Liver (tissue), 2 donors: Measurements from ENCODE around the gene ANK3.

Source experiments
- CTCF ChIP-seq: fragments of 150-350 bp; IDR thresholded peaks from 2 replicates; pipeline ENCODE4 v1.5.1; 2017; ENCODE audit warnings: improper control_type of control experiment, low read depth, low read length; ENCODE audit not compliant: missing input control
- MAX ChIP-seq: IDR thresholded peaks from 2 replicates; pipeline ENCODE4 v1.6.1; 2016; ENCODE audit warnings: antibody characterized with exemption
- ZBTB33 ChIP-seq: IDR thresholded peaks from 2 replicates; pipeline ENCODE4 v1.6.1; 2016; ENCODE audit warnings: antibody characterized with exemption
- donor health status: healthy.

- no peak for TF ChIP-seq CTCF
- TF ChIP-seq MAX = no peak
- no peak for TF ChIP-seq ZBTB33
These were observed 11.7 kb downstream of the ANK3 start for GRCh38 chr10:60377955-60378354.
